ENCODE results near the gene PRSS23.

Gene PRSS23

DNA sequence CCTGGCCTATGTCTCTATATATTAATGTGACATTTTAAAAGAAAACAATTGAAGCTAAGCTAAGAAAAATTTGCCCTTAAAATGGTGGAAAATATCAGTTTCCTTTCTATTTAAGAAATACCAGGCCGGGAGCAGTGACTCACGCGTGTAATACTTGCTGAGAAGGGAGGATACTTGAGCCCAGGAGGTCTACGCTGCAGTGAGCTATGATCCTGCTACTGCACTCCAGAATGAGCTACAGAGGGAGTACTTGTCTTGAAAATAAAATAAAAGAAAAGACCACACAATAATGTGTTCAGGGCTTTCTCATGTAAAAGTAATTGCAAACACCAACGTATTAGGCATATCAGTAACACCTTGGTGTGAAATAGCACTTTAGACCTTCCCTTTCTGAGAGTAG is 1.4 kb upstream of the PRSS23 start:
- Histone ChIP-seq H3K36me3 (ENCODE audit: low read length) (no peaks in the 10 kb centered on the region), H3K9me2 (replicated peaks; ENCODE audit: insufficient read depth, low read length) (no peaks in the 10 kb centered on the region), H3K79me2 (ENCODE audit: insufficient read depth, low read length) (no peaks in the 10 kb centered on the region), H3K4me2 (ENCODE audit: low read depth, low read length, poor library complexity, severe bottlenecking) (no peak overlapping the region), H2AFZ (ENCODE audit: low read depth, low read length, severe bottlenecking) (no peak overlapping the region), H4K20me1 (ENCODE audit: low read depth, low read length) (no peaks in the 10 kb centered on the region), H3F3A (ENCODE audit: insufficient read depth) (no peaks in the 10 kb centered on the region), H3K9me3 (ENCODE audit: insufficient read depth, low read length) (no peaks in the 10 kb centered on the region), H3K4me3 (ENCODE audit: insufficient read depth, low read length, poor library complexity, severe bottlenecking) (no peak overlapping the region), H3K9ac (ENCODE audit: low read length) (no peak overlapping the region), H3K27me3 (ENCODE audit: low read length) (no peaks in the 10 kb centered on the region), H3K27ac (ENCODE audit: low read depth, low read length) (no peak overlapping the region)
- no peak for TF ChIP-seq EZH2phosphoT487 (conservative IDR thresholded peaks at IDR 0.05; ENCODE audit: low read length)
- TF ChIP-seq, protein P1, sequence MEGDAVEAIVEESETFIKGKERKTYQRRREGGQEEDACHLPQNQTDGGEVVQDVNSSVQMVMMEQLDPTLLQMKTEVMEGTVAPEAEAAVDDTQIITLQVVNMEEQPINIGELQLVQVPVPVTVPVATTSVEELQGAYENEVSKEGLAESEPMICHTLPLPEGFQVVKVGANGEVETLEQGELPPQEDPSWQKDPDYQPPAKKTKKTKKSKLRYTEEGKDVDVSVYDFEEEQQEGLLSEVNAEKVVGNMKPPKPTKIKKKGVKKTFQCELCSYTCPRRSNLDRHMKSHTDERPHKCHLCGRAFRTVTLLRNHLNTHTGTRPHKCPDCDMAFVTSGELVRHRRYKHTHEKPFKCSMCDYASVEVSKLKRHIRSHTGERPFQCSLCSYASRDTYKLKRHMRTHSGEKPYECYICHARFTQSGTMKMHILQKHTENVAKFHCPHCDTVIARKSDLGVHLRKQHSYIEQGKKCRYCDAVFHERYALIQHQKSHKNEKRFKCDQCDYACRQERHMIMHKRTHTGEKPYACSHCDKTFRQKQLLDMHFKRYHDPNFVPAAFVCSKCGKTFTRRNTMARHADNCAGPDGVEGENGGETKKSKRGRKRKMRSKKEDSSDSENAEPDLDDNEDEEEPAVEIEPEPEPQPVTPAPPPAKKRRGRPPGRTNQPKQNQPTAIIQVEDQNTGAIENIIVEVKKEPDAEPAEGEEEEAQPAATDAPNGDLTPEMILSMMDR (IDR thresholded peaks at IDR 0.05; ENCODE audit: insufficient read depth, low read length, poor library complexity, severe bottlenecking) = no peak

DNA sequence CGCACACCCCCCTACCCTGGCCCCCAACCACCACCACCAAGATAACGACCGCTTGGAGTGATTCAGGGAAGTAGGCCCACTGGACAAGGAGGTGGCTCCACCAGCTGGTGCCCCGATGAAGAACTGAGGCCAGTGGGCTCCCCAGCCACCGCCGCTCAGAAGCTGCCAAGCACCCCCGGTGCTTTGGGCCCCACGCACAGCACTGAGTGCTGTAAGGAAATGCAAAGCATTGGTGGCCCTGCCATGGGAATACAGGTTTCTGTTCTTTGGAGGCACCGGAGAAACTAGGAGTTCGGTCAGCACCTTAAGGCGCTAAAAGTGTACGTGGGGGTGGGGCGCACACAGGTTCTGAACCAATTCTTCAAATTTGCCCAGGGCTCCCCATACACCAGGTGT is 664 bp upstream of the PRSS23 start:
- Histone ChIP-seq H3K79me2 (ENCODE audit: insufficient read depth, low read length) (no peaks in the 10 kb centered on the region), H3K9ac (ENCODE audit: low read length) (no peak overlapping the region), H3K4me3 (ENCODE audit: insufficient read depth, low read length, poor library complexity, severe bottlenecking) (no peak overlapping the region), H3K27ac (ENCODE audit: low read depth, low read length) (no peak overlapping the region), H3K9me3 (ENCODE audit: insufficient read depth, low read length) (no peaks in the 10 kb centered on the region), H3K4me2 (ENCODE audit: low read depth, low read length, poor library complexity, severe bottlenecking) (no peak overlapping the region), H3F3A (ENCODE audit: insufficient read depth) (no peaks in the 10 kb centered on the region), H3K27me3 (ENCODE audit: low read length) (no peaks in the 10 kb centered on the region), H2AFZ (ENCODE audit: low read depth, low read length, severe bottlenecking) (no peak overlapping the region), H3K36me3 (ENCODE audit: low read length) (no peaks in the 10 kb centered on the region), H4K20me1 (ENCODE audit: low read depth, low read length) (no peaks in the 10 kb centered on the region), H3K9me2 (replicated peaks; ENCODE audit: insufficient read depth, low read length) (no peaks in the 10 kb centered on the region)
- TF ChIP-seq, protein P1 (IDR thresholded peaks at IDR 0.05; ENCODE audit: insufficient read depth, low read length, poor library complexity, severe bottlenecking) = no peak
- no peak for TF ChIP-seq EZH2phosphoT487 (conservative IDR thresholded peaks at IDR 0.05; ENCODE audit: low read length)

DNA sequence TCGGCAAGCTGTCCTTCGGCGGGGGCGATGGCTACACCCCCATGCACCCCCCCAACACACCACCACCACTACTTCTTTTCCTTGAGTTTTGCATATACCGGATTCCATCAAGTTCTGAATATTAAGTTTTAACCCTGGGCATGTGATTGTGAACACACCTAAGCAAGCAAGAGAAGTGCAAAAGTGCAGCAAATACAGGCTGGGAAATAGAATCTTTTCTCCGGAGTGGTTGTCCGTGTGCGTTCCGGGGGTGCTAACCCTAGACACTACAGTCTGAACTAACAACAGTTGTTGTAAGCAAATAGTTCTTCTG is 574 bp downstream of the PRSS23 start:
- no peaks in the 10 kb centered on the region for H3K36me3 ChIP-seq (ENCODE audit: low read length)
- H3F3A ChIP-seq (ENCODE audit: insufficient read depth) = no peaks in the 10 kb centered on the region
- no peaks in the 10 kb centered on the region for H4K20me1 ChIP-seq (ENCODE audit: low read depth, low read length)
- TF ChIP-seq, protein P1 (IDR thresholded peaks at IDR 0.05; ENCODE audit: insufficient read depth, low read length, poor library complexity, severe bottlenecking) = no peak
- no peak for TF ChIP-seq EZH2phosphoT487 (conservative IDR thresholded peaks at IDR 0.05; ENCODE audit: low read length)
- H3K9me2 ChIP-seq (replicated peaks; ENCODE audit: insufficient read depth, low read length) = no peaks in the 10 kb centered on the region
- H3K4me3 ChIP-seq (ENCODE audit: insufficient read depth, low read length, poor library complexity, severe bottlenecking) = no peak overlapping the region
- no peak overlapping the region for H3K4me2 ChIP-seq (ENCODE audit: low read depth, low read length, poor library complexity, severe bottlenecking)
- no peak overlapping the region for H3K9ac ChIP-seq (ENCODE audit: low read length)
- H3K9me3 ChIP-seq (ENCODE audit: insufficient read depth, low read length) = no peaks in the 10 kb centered on the region
- H3K27ac ChIP-seq (ENCODE audit: low read depth, low read length) = no peak overlapping the region
- H3K27me3 ChIP-seq (ENCODE audit: low read length) = no peaks in the 10 kb centered on the region
- no peaks in the 10 kb centered on the region for H3K79me2 ChIP-seq (ENCODE audit: insufficient read depth, low read length)
- no peak overlapping the region for H2AFZ ChIP-seq (ENCODE audit: low read depth, low read length, severe bottlenecking)

DNA sequence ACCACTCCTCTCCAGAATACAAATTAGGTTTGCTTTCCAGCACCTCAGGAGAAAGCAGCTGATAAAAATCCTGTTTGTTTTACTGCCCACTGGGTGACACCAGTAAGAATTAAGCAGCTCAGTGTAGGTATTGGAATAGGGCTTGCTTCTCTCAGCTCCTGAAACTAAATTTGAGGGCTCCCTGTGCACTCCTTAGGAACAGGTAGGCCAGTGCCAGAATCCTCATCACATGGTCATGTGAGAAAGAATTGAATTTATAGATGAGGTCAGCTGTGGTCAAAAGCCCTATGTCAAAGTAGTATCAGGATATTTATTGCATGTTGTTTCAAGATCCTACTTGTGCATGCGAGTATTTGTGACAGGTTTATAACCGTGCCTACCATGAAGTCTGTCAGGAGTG is 1.0 kb downstream of the PRSS23 start:
- no peak for TF ChIP-seq EZH2phosphoT487 (conservative IDR thresholded peaks at IDR 0.05; ENCODE audit: low read length)
- TF ChIP-seq, protein P1 (IDR thresholded peaks at IDR 0.05; ENCODE audit: insufficient read depth, low read length, poor library complexity, severe bottlenecking) = no peak
- Histone ChIP-seq H2AFZ (ENCODE audit: low read depth, low read length, severe bottlenecking) (no peak overlapping the region), H3K36me3 (ENCODE audit: low read length) (no peaks in the 10 kb centered on the region), H3K27me3 (ENCODE audit: low read length) (no peaks in the 10 kb centered on the region), H3K27ac (ENCODE audit: low read depth, low read length) (no peak overlapping the region), H3K79me2 (ENCODE audit: insufficient read depth, low read length) (no peaks in the 10 kb centered on the region), H3K9ac (ENCODE audit: low read length) (no peak overlapping the region), H3K9me2 (replicated peaks; ENCODE audit: insufficient read depth, low read length) (no peaks in the 10 kb centered on the region), H3K4me3 (ENCODE audit: insufficient read depth, low read length, poor library complexity, severe bottlenecking) (no peak overlapping the region), H3K9me3 (ENCODE audit: insufficient read depth, low read length) (no peaks in the 10 kb centered on the region), H4K20me1 (ENCODE audit: low read depth, low read length) (no peaks in the 10 kb centered on the region), H3F3A (ENCODE audit: insufficient read depth) (no peaks in the 10 kb centered on the region), H3K4me2 (ENCODE audit: low read depth, low read length, poor library complexity, severe bottlenecking) (no peak overlapping the region)

Data from SU-DHL-6 (cell line).